Gastrocnemius medialis (tissue), 4 donors: ENCODE data around the gene RREB1. TPM values are rescaled to one million over a fixed set of nuclear protein-coding genes. Genes with fewer than 3 reads are reported as not detected.

ENCODE experiments used
- ATAC-seq, 2 donors: fragments of 150-250 bp; one replicate each; pipeline ENCODE4 v1.9.1; 2016
- DNase-seq, 2 donors: peaks; one replicate each; pipeline ENCODE4 v3.0.0-alpha.2; 2019
- H3K27ac ChIP-seq, 4 donors: fragments of 200-600 bp; sonication (generic); 1 replicate in 1 of 4; 2 replicates in 3 of 4; pipeline ENCODE4 v1.5.1; 2016 to 2018; ENCODE audit warnings: mild to moderate bottlenecking in 2 of 4, moderate library complexity in 1 of 4
- H3K27me3 ChIP-seq, 3 donors: fragments of 200-600 bp; sonication (generic) in 2 of 3; 1 replicate in 1 of 3; 2 replicates in 2 of 3; pipeline versions ENCODE4 v1.5.1 to v1.6.0; 2016 to 2019; ENCODE audit warnings: mild to moderate bottlenecking in 1 of 3, moderate library complexity in 1 of 3
- H3K36me3 ChIP-seq, 2 donors: fragments of 200-600 bp; sonication (generic) in 1 of 2; one replicate each; pipeline ENCODE4 v1.5.1; 2017 to 2018
- H3K4me1 ChIP-seq, 2 donors: fragments of 200-600 bp; sonication (generic) in 1 of 2; one replicate each; pipeline ENCODE4 v1.5.1; 2016 to 2017; ENCODE audit warnings: mild to moderate bottlenecking in 2 of 2
- H3K4me3 ChIP-seq, 4 donors: fragments of 200-600 bp; sonication (generic) in 3 of 4; 1 replicate in 1 of 4; 2 replicates in 3 of 4; pipeline ENCODE4 v1.5.1; 2016 to 2019; ENCODE audit warnings: mild to moderate bottlenecking in 2 of 4
- H3K9me3 ChIP-seq, 3 donors: fragments of 200-600 bp; sonication (generic) in 2 of 3; 1 replicate in 1 of 3; 2 replicates in 2 of 3; pipeline ENCODE4 v1.5.1; 2016 to 2019
- CTCF ChIP-seq, 5 experiments: fragments of 450-650 bp in 3 of 5; fragments of 200-600 bp in 2 of 5; sonication (generic) in 2 of 5; IDR thresholded peaks in 4 of 5; conservative IDR thresholded peaks in 1 of 5; 1 replicate in 4 of 5; 2 replicates in 1 of 5; pipeline ENCODE4 v1.5.1; 2016 to 2019; ENCODE audit warnings: antibody characterized with exemption in 5 of 5, mild to moderate bottlenecking in 3 of 5, moderate library complexity in 3 of 5
- POLR2A ChIP-seq, 2 donors: fragments of 450-650 bp; IDR thresholded peaks; one replicate each; pipeline ENCODE4 v1.6.1; 2017; ENCODE audit warnings: antibody characterized with exemption in 2 of 2, mild to moderate bottlenecking in 2 of 2, moderate library complexity in 2 of 2
- in situ Hi-C, 4 donors: fragments of 200-750 bp; cut with MboI; loops; one replicate each; pipeline versions ENCODE4 v1.15.0 to v1.8.0; 2017; ENCODE audit warnings: low sequenced_read_pairs in 4 of 4
- intact Hi-C: fragments of 100-400 bp; cut with DNase I; formaldehyde crosslinking; loops from one replicate; pipeline ENCODE4 v1.15.1; 2023; ENCODE audit warnings: low total_unique reads
- total RNA-seq, 4 donors: library from RNA; depleted of rRNA; stranded (reverse); fragments of >200 nt; gene quantifications; one replicate each; pipeline versions ENCODE4 v1.1.0 to v1.2.3, GENCODE V29; 2016

RREB1 gene
- total RNA-seq, 4 donors from 2014 or later, result 18.0 to 41.3 (median 39.2) TPM

- ATAC-seq (no peak), DNase-seq (no peak)
- Histone ChIP-seq H3K36me3 (peaks cover 0 to 7% of the 10 kb centered on the region in 2 donors), H3K9me3 (no peaks in the 10 kb centered on the region), H3K27ac (peak overlapping the region in 1 of 4 donors; percentile 33), H3K27me3 (no peaks in the 10 kb centered on the region), H3K4me1 (peaks cover 31% of the 10 kb centered on the region in 2 donors), H3K4me3 (no peak overlapping the region)
- intact Hi-C loops, result no loop called here
- TF ChIP-seq POLR2A (IDR thresholded peaks at IDR 0.05), result no peak
- TF ChIP-seq CTCF (IDR thresholded peaks at IDR 0.05 in 4 of 5, conservative IDR thresholded peaks at IDR 0.05 in 1 of 5), result no peak
- in situ Hi-C loops, result no loop called here
Observed at GRCh38 chr6:7197747-7198146, 90.0 kb downstream of the RREB1 start.

GRCh38 chr6:7198833-7199800 lies 91.4 kb downstream of the RREB1 start:
- DNase-seq (no peak), ATAC-seq (no peak)
- Histone ChIP-seq H3K36me3 (peaks cover 0 to 7% of the 10 kb centered on the region in 2 donors), H3K27me3 (no peaks in the 10 kb centered on the region), H3K27ac (no peak overlapping the region), H3K4me3 (no peak overlapping the region), H3K9me3 (no peaks in the 10 kb centered on the region), H3K4me1 (peaks cover 31% of the 10 kb centered on the region in 2 donors)
- TF ChIP-seq CTCF (IDR thresholded peaks at IDR 0.05 in 4 of 5, conservative IDR thresholded peaks at IDR 0.05 in 1 of 5) (no peak), POLR2A (IDR thresholded peaks at IDR 0.05) (no peak)
- intact Hi-C loops, result no loop called here
- in situ Hi-C loops, result no loop called here

GRCh38 chr6:7200598-7201443 lies 93.1 kb downstream of the RREB1 start:
- intact Hi-C loops (no loop called here), in situ Hi-C loops (loop anchor here in 1 of 4 donors (25.0 kb wide), 1 partner anchor 89 kb away; the partner anchor contains the start of gene RREB1)
- no peak for TF ChIP-seq CTCF (IDR thresholded peaks at IDR 0.05 in 4 of 5, conservative IDR thresholded peaks at IDR 0.05 in 1 of 5)
- TF ChIP-seq POLR2A (IDR thresholded peaks at IDR 0.05), result no peak
- no peak overlapping the region for H3K4me3 ChIP-seq
- no peaks in the 10 kb centered on the region for H3K27me3 ChIP-seq
- ATAC-seq (no peak), DNase-seq (no peak)
- H3K9me3 ChIP-seq, result no peaks in the 10 kb centered on the region
- peaks cover 0 to 7% of the 10 kb centered on the region in 2 donors for H3K36me3 ChIP-seq
- no peak overlapping the region for H3K27ac ChIP-seq
- peaks cover 17 to 20% of the 10 kb centered on the region in 2 donors for H3K4me1 ChIP-seq

- Histone ChIP-seq H3K36me3 (peaks cover 0 to 7% of the 10 kb centered on the region in 2 donors), H3K27ac (no peak overlapping the region), H3K27me3 (no peaks in the 10 kb centered on the region), H3K4me3 (no peak overlapping the region), H3K4me1 (peaks cover 14 to 15% of the 10 kb centered on the region in 2 donors), H3K9me3 (no peaks in the 10 kb centered on the region)
- intact Hi-C loops (no loop called here), in situ Hi-C loops (loop anchor here in 1 of 4 donors (25.0 kb wide), 1 partner anchor 89 kb away; the partner anchor contains the start of gene RREB1)
- no peak for TF ChIP-seq CTCF (IDR thresholded peaks at IDR 0.05 in 4 of 5, conservative IDR thresholded peaks at IDR 0.05 in 1 of 5)
- TF ChIP-seq POLR2A (IDR thresholded peaks at IDR 0.05), result no peak
- DNase-seq (no peak), ATAC-seq (no peak)
Observed at GRCh38 chr6:7201444-7201731, 93.6 kb downstream of the RREB1 start.
